Activated T-helper 2 cell treated with anti-CD3 and anti-CD28 coated beads, Interferon-gamma antibody, Interleukin-2, Interleukin-4, amounts not matched to agents 10 μg/mL and 5 μg/mL and 100 μg/mL, durations not matched to agents 14 hours and 24 hours and 36 hours (primary cell): ENCODE data around the gene ADARB1. TPM values are rescaled to one million over a fixed set of nuclear protein-coding genes. Genes with fewer than 3 reads are reported as not detected.

Source experiments
- DNase-seq: peaks from one replicate; pipeline ENCODE4 v3.0.0; 2021; ENCODE audit warnings: low spot score
- H3K27ac Mint-ChIP-seq: one replicate; pipeline ENCODE4 v1.8.0; 2021; ENCODE audit warnings: mixed read lengths
- H3K27me3 Mint-ChIP-seq: one replicate; pipeline ENCODE4 v1.8.0; 2021; ENCODE audit warnings: low read depth, mixed read lengths
- H3K36me3 Mint-ChIP-seq: one replicate; pipeline ENCODE4 v1.8.0; 2021; ENCODE audit warnings: low read depth, mixed read lengths
- H3K4me1 Mint-ChIP-seq: one replicate; pipeline ENCODE4 v1.8.0; 2021; ENCODE audit warnings: low read depth, mixed read lengths
- H3K4me3 Mint-ChIP-seq: one replicate; pipeline ENCODE4 v1.8.0; 2021; ENCODE audit warnings: low read depth, mild to moderate bottlenecking, moderate library complexity, mixed read lengths
- H3K9me3 Mint-ChIP-seq: one replicate; pipeline ENCODE4 v1.8.0; 2021; ENCODE audit warnings: mixed read lengths
- intact Hi-C: fragments of 100-400 bp; cut with micrococcal nuclease; formaldehyde crosslinking; loops from one replicate; pipeline ENCODE4 v1.15.1; 2023
- total RNA-seq: library from RNA; stranded (reverse); gene quantifications from 2 replicates; pipeline ENCODE4 v1.2.3, GENCODE V29; 2022

Gene ADARB1
- total RNA-seq, 1 donor from 2014 or later: 25.8 TPM

GRCh38 chr21:45032977-45033710 is 41.2 kb upstream of the ADARB1 start:
- Mint-ChIP-seq H3K27me3 (peaks cover 8% of the 10 kb centered on the region), H3K9me3 (peaks cover 19% of the 10 kb centered on the region), H3K36me3 (no peaks in the 10 kb centered on the region), H3K4me1 (no peaks in the 10 kb centered on the region), H3K27ac (no peak overlapping the region), H3K4me3 (no peak overlapping the region)
- intact Hi-C loops: no loop called here
- no peak for DNase-seq

GRCh38 chr21:45033791-45034555 is 40.4 kb upstream of the ADARB1 start:
- Mint-ChIP-seq H3K9me3 (peaks cover 19% of the 10 kb centered on the region), H3K4me1 (no peaks in the 10 kb centered on the region), H3K27me3 (peaks cover 8% of the 10 kb centered on the region), H3K36me3 (no peaks in the 10 kb centered on the region), H3K4me3 (no peak overlapping the region), H3K27ac (no peak overlapping the region)
- intact Hi-C loops: no loop called here
- DNase-seq: no peak

GRCh38 chr21:45034556-45035476 is 39.6 kb upstream of the ADARB1 start:
- intact Hi-C loops: no loop called here
- H3K4me1 Mint-ChIP-seq: no peaks in the 10 kb centered on the region
- DNase-seq: no peak
- no peaks in the 10 kb centered on the region for H3K36me3 Mint-ChIP-seq
- H3K9me3 Mint-ChIP-seq: peaks cover 19% of the 10 kb centered on the region
- H3K27me3 Mint-ChIP-seq: peaks cover 8% of the 10 kb centered on the region
- no peak overlapping the region for H3K27ac Mint-ChIP-seq
- no peak overlapping the region for H3K4me3 Mint-ChIP-seq

- H3K4me3 Mint-ChIP-seq: no peak overlapping the region
- peaks cover 8% of the 10 kb centered on the region for H3K27me3 Mint-ChIP-seq
- no peak overlapping the region for H3K27ac Mint-ChIP-seq
- H3K9me3 Mint-ChIP-seq: peaks cover 19% of the 10 kb centered on the region
- intact Hi-C loops: no loop called here
- no peak for DNase-seq
- H3K36me3 Mint-ChIP-seq: no peaks in the 10 kb centered on the region
- H3K4me1 Mint-ChIP-seq: no peaks in the 10 kb centered on the region
These were observed 38.9 kb upstream of the ADARB1 start for GRCh38 chr21:45035477-45035848.

GRCh38 chr21:45036630-45037029 is 37.8 kb upstream of the ADARB1 start:
- Mint-ChIP-seq H3K4me1 (no peaks in the 10 kb centered on the region), H3K36me3 (no peaks in the 10 kb centered on the region), H3K9me3 (peaks cover 19% of the 10 kb centered on the region), H3K27me3 (peaks cover 3% of the 10 kb centered on the region), H3K4me3 (no peak overlapping the region), H3K27ac (no peak overlapping the region)
- DNase-seq: no peak
- intact Hi-C loops: no loop called here

- Mint-ChIP-seq H3K4me1 (no peaks in the 10 kb centered on the region), H3K4me3 (no peak overlapping the region), H3K36me3 (no peaks in the 10 kb centered on the region), H3K27me3 (peaks cover 3% of the 10 kb centered on the region), H3K27ac (no peak overlapping the region), H3K9me3 (peaks cover 19% of the 10 kb centered on the region)
- DNase-seq: no peak
- intact Hi-C loops: no loop called here
These were observed 36.4 kb upstream of the ADARB1 start for GRCh38 chr21:45037986-45038385.

GRCh38 chr21:45039317-45040156 is 34.8 kb upstream of the ADARB1 start:
- no peaks in the 10 kb centered on the region for H3K4me1 Mint-ChIP-seq
- no peak overlapping the region for H3K4me3 Mint-ChIP-seq
- no peak for DNase-seq
- H3K27ac Mint-ChIP-seq: no peak overlapping the region
- H3K9me3 Mint-ChIP-seq: peaks cover 19% of the 10 kb centered on the region
- peaks cover 4% of the 10 kb centered on the region for H3K27me3 Mint-ChIP-seq
- no peaks in the 10 kb centered on the region for H3K36me3 Mint-ChIP-seq
- intact Hi-C loops: no loop called here

- intact Hi-C loops: no loop called here
- Mint-ChIP-seq H3K27ac (no peak overlapping the region), H3K9me3 (peaks cover 19% of the 10 kb centered on the region), H3K4me3 (no peak overlapping the region), H3K4me1 (no peaks in the 10 kb centered on the region), H3K27me3 (peaks cover 8% of the 10 kb centered on the region), H3K36me3 (no peaks in the 10 kb centered on the region)
- no peak for DNase-seq
These were observed 34.1 kb upstream of the ADARB1 start for GRCh38 chr21:45040157-45040711.

GRCh38 chr21:45040739-45041138 is 33.6 kb upstream of the ADARB1 start:
- no peak overlapping the region for H3K4me3 Mint-ChIP-seq
- peaks cover 8% of the 10 kb centered on the region for H3K27me3 Mint-ChIP-seq
- intact Hi-C loops: no loop called here
- peaks cover 15% of the 10 kb centered on the region for H3K9me3 Mint-ChIP-seq
- H3K36me3 Mint-ChIP-seq: no peaks in the 10 kb centered on the region
- H3K27ac Mint-ChIP-seq: no peak overlapping the region
- no peak for DNase-seq
- no peaks in the 10 kb centered on the region for H3K4me1 Mint-ChIP-seq

GRCh38 chr21:45041351-45041805 is 33.0 kb upstream of the ADARB1 start:
- Mint-ChIP-seq H3K4me3 (no peak overlapping the region), H3K36me3 (no peaks in the 10 kb centered on the region), H3K4me1 (no peaks in the 10 kb centered on the region), H3K27ac (no peak overlapping the region), H3K9me3 (peaks cover 9% of the 10 kb centered on the region), H3K27me3 (peaks cover 8% of the 10 kb centered on the region)
- DNase-seq: no peak
- intact Hi-C loops: no loop called here

- Mint-ChIP-seq H3K9me3 (peaks cover 7% of the 10 kb centered on the region), H3K4me1 (no peaks in the 10 kb centered on the region), H3K27ac (no peak overlapping the region), H3K27me3 (peaks cover 8% of the 10 kb centered on the region), H3K4me3 (no peak overlapping the region), H3K36me3 (no peaks in the 10 kb centered on the region)
- intact Hi-C loops: no loop called here
- DNase-seq: no peak
These were observed 32.3 kb upstream of the ADARB1 start for GRCh38 chr21:45041984-45042663.
